SU-DHL-6 (cell line): Measurements from ENCODE around the gene GNB1L.

Source experiments
- EZH2phosphoT487 ChIP-seq: fragments of 200-600 bp; sonication (generic), shearing (Covaris generic); conservative IDR thresholded peaks from 2 replicates; pipeline ENCODE4 v1.6.1; 2018; ENCODE audit warnings: mild to moderate bottlenecking, antibody characterized with exemption, low read length, moderate library complexity, mixed read lengths
- TF ChIP-seq, protein P1 (sequence below): fragments of 200-600 bp; sonication (generic); IDR thresholded peaks from one replicate; pipeline ENCODE4 v1.5.1; 2017; ENCODE audit warnings: antibody characterized with exemption, mild to moderate bottlenecking, low read length, moderate library complexity; ENCODE audit not compliant: insufficient read depth, poor library complexity, severe bottlenecking

DNA sequence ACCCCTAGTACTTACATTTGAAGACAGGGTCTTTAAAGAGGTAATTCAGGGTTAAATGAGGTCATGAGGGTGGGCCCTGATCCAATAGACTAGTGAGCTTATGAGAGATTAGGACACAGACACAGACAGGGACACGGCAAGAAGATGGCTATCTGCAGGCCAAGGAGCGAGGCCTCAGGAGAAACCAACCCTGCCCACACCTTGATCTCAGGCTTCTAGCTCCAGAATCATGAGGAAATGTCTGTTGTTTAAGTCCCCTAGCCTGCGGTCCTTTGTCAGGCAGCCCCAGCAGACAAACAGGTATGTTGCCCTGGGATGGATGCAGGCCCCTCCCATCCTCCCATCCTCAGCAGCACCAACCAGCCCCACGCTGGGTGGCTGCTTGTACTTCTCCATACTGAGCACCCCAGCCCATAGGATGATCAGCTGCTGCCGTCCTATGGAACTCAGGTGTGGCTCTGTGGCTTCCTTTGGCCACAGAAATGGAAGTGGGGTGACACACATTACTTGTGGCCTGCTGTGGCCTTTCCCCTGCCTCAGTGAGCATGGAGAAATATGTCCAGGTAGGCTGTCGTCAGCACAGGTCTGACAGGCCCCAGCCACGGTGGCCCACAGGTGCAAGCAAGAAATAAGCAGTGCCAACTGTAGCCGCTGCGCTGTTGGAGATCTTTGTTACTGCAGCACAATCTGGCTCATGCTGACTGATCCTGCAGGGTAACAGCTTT, 7.9 kb downstream of the GNB1L start:
- TF ChIP-seq, protein P1, sequence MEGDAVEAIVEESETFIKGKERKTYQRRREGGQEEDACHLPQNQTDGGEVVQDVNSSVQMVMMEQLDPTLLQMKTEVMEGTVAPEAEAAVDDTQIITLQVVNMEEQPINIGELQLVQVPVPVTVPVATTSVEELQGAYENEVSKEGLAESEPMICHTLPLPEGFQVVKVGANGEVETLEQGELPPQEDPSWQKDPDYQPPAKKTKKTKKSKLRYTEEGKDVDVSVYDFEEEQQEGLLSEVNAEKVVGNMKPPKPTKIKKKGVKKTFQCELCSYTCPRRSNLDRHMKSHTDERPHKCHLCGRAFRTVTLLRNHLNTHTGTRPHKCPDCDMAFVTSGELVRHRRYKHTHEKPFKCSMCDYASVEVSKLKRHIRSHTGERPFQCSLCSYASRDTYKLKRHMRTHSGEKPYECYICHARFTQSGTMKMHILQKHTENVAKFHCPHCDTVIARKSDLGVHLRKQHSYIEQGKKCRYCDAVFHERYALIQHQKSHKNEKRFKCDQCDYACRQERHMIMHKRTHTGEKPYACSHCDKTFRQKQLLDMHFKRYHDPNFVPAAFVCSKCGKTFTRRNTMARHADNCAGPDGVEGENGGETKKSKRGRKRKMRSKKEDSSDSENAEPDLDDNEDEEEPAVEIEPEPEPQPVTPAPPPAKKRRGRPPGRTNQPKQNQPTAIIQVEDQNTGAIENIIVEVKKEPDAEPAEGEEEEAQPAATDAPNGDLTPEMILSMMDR, result no peak
- no peak for TF ChIP-seq EZH2phosphoT487
